GM23248 (cell line): ENCODE results near the gene PAFAH1B2.

Experiments
- EZH2 ChIP-seq: fragments of 200-600 bp; sonication (generic); IDR thresholded peaks from 2 replicates; pipeline ENCODE4 v1.6.1; 2018; ENCODE audit warnings: antibody characterized with exemption, mild to moderate bottlenecking; ENCODE audit not compliant: insufficient read depth, poor library complexity, severe bottlenecking
- EZH2phosphoT487 ChIP-seq: fragments of 200-600 bp; sonication (generic); IDR thresholded peaks from 2 replicates; pipeline ENCODE4 v1.6.1; 2018; ENCODE audit warnings: antibody characterized with exemption, moderate library complexity, mild to moderate bottlenecking, low read depth; ENCODE audit not compliant: insufficient read depth

DNA sequence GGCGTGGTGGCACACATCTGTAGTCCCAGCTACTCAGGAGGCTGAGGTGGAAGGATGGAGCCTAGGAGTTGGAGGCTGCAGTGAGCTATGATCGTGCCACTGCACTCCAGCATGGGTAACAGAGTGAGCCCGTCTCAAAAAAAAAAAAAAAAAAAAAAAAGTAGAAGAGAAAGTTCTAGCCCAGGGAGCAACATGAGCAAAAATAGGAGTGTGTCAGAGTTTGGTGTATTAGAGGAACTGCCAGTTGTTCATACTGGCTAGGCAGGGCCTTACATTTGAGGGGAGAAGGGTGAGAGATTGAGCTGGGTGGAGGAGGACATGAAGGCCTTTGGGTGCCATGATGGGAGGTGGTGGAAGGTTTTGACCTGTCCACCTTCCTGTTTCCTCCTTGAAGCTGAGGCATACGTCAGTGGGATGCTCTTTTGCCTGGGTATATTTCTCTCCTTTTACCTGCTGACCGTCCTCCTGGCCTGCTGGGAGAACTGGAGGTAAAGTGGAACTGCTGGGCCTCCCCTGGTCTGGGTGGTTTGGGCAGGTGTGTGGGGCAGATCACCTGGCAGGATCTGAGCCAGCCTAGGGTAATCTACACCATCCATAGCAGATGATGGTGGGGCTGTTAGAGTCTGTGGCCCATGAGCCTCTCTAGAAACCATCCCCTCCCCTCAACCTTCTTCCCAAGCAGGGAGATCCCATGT is 41.8 kb downstream of the PAFAH1B2 start:
- no peak for TF ChIP-seq EZH2phosphoT487
- no peak for TF ChIP-seq EZH2
